Measurements from ENCODE around the gene UPK2.

DNA sequence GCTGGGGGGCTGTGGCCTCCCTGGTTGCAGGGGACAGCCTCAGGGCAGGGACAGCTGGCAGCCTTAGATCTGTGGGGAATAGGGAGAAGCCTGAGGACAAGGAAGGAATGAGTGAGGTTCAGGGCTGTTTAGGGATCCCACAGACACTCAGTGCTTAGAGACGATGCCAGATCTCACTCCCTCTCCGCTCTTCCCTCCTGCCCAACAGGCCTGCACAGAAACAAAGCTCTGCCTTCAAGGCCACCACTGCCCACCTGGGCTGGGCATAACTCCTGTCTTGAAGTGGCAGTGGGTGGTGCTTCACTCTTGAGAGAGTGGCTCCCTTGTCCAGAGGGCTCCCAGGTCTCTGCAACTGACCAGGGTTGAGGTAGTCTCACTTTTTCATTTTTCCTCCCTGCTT lies 28.7 kb downstream of the UPK2 start:
- TF ChIP-seq, protein P1, sequence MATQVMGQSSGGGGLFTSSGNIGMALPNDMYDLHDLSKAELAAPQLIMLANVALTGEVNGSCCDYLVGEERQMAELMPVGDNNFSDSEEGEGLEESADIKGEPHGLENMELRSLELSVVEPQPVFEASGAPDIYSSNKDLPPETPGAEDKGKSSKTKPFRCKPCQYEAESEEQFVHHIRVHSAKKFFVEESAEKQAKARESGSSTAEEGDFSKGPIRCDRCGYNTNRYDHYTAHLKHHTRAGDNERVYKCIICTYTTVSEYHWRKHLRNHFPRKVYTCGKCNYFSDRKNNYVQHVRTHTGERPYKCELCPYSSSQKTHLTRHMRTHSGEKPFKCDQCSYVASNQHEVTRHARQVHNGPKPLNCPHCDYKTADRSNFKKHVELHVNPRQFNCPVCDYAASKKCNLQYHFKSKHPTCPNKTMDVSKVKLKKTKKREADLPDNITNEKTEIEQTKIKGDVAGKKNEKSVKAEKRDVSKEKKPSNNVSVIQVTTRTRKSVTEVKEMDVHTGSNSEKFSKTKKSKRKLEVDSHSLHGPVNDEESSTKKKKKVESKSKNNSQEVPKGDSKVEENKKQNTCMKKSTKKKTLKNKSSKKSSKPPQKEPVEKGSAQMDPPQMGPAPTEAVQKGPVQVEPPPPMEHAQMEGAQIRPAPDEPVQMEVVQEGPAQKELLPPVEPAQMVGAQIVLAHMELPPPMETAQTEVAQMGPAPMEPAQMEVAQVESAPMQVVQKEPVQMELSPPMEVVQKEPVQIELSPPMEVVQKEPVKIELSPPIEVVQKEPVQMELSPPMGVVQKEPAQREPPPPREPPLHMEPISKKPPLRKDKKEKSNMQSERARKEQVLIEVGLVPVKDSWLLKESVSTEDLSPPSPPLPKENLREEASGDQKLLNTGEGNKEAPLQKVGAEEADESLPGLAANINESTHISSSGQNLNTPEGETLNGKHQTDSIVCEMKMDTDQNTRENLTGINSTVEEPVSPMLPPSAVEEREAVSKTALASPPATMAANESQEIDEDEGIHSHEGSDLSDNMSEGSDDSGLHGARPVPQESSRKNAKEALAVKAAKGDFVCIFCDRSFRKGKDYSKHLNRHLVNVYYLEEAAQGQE (IDR thresholded peaks at IDR 0.05; ENCODE audit: insufficient read depth in 1 of 2, low read depth in 2 of 2, low read length in 2 of 2), result no peak
- TF ChIP-seq TAF1 (IDR thresholded peaks at IDR 0.05; ENCODE audit: borderline replicate concordance, insufficient read depth, low read length) (no peak), POLR2AphosphoS5 (IDR thresholded peaks at IDR 0.05; ENCODE audit: low read depth, low read length) (no peak), SIN3A (IDR thresholded peaks at IDR 0.05; ENCODE audit: borderline replicate concordance, insufficient read depth, low read length) (no peak), FOXP2 (optimal IDR thresholded peaks at IDR 0.05; ENCODE audit: borderline replicate concordance, extremely low read depth, extremely low read length, insufficient read depth) (no peak)
